ENCODE results near the gene PTGER4.

DNA sequence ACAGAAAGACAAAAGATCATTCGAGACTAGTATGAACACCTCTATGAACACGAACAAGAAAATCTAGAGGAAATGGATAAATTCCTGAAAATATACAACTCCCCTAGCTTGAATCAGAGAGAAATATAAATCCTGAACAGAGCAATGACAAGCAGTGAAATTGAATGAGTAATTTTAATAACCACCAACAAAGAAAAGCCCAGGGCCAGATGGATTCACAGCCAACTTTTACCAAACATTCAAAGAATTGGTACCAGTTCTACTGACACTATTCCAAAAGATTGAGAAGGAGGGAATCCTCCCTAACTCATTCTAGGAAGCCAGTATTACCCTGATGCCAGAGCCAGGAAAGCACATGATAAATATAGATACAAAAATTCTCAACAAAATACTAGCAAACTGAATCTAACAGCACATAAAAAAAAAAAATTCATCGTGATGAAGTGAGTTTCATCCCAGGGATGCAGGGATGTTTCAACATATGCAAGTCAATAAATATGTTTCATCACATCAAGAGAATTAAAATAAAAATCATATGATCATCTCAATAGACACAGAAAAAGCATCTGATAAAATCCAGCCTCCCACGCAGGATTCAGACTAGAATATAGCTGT is 25.2 kb upstream of the PTGER4 start:
- TF ChIP-seq, protein P1, sequence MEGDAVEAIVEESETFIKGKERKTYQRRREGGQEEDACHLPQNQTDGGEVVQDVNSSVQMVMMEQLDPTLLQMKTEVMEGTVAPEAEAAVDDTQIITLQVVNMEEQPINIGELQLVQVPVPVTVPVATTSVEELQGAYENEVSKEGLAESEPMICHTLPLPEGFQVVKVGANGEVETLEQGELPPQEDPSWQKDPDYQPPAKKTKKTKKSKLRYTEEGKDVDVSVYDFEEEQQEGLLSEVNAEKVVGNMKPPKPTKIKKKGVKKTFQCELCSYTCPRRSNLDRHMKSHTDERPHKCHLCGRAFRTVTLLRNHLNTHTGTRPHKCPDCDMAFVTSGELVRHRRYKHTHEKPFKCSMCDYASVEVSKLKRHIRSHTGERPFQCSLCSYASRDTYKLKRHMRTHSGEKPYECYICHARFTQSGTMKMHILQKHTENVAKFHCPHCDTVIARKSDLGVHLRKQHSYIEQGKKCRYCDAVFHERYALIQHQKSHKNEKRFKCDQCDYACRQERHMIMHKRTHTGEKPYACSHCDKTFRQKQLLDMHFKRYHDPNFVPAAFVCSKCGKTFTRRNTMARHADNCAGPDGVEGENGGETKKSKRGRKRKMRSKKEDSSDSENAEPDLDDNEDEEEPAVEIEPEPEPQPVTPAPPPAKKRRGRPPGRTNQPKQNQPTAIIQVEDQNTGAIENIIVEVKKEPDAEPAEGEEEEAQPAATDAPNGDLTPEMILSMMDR (IDR thresholded peaks at IDR 0.05) = no peak
- no peak for TF ChIP-seq POLR2AphosphoS5 (IDR thresholded peaks at IDR 0.05)
